ENCODE measurements around the gene EML6. TPM values are rescaled to one million over a fixed set of nuclear protein-coding genes. Genes with fewer than 3 reads are reported as not detected.

Gene EML6
- total RNA-seq, 1 donor from 2014 or later: 0.39 TPM

- no peak overlapping the region for H3K27ac Mint-ChIP-seq
- DNase-seq (ENCODE audit: low spot score): no peak
- H3K4me3 Mint-ChIP-seq: no peak overlapping the region
- Histone ChIP-seq H3F3A (ENCODE audit: low read depth) (no peaks in the 10 kb centered on the region), H3K27ac (no peak overlapping the region), H3K27me3 (no peaks in the 10 kb centered on the region), H3K36me3 (no peaks in the 10 kb centered on the region), H2AFZ (replicated peaks) (no peak overlapping the region), H3K4me1 (peaks cover 13% of the 10 kb centered on the region), H4K20me1 (ENCODE audit: low read depth) (no peaks in the 10 kb centered on the region), H3K4me3 (no peak overlapping the region), H3K9ac (no peak overlapping the region), H3K4me2 (no peak overlapping the region), H3K79me2 (ENCODE audit: low read depth) (no peaks in the 10 kb centered on the region), H3K9me3 (ENCODE audit: low read depth) (no peaks in the 10 kb centered on the region)
- H3K9me3 Mint-ChIP-seq: no peaks in the 10 kb centered on the region
- no peaks in the 10 kb centered on the region for H3K36me3 Mint-ChIP-seq
- H3K4me1 Mint-ChIP-seq: peaks cover 9% of the 10 kb centered on the region
- no peaks in the 10 kb centered on the region for H3K27me3 Mint-ChIP-seq (ENCODE audit: insufficient read depth, low read depth)
- TF ChIP-seq EZH2phosphoT487 (IDR thresholded peaks at IDR 0.05) (no peak), EZH2 (IDR thresholded peaks at IDR 0.05) (no peak), CTCF (IDR thresholded peaks at IDR 0.05) (no peak)
These were observed 35.5 kb downstream of the EML6 start for GRCh38 chr2:54758951-54759350.

GRCh38 chr2:54760310-54760709, 36.8 kb downstream of the EML6 start:
- Histone ChIP-seq H3K4me1 (peaks cover 13% of the 10 kb centered on the region), H3K4me2 (no peak overlapping the region), H3F3A (ENCODE audit: low read depth) (no peaks in the 10 kb centered on the region), H3K79me2 (ENCODE audit: low read depth) (no peaks in the 10 kb centered on the region), H3K27ac (no peak overlapping the region), H3K36me3 (no peaks in the 10 kb centered on the region), H3K9me3 (ENCODE audit: low read depth) (no peaks in the 10 kb centered on the region), H2AFZ (replicated peaks) (no peak overlapping the region), H3K4me3 (no peak overlapping the region), H3K27me3 (no peaks in the 10 kb centered on the region), H3K9ac (no peak overlapping the region), H4K20me1 (ENCODE audit: low read depth) (no peaks in the 10 kb centered on the region)
- Mint-ChIP-seq H3K27ac (no peak overlapping the region), H3K4me1 (peaks cover 9% of the 10 kb centered on the region), H3K36me3 (no peaks in the 10 kb centered on the region), H3K9me3 (no peaks in the 10 kb centered on the region), H3K4me3 (no peak overlapping the region), H3K27me3 (ENCODE audit: insufficient read depth, low read depth) (no peaks in the 10 kb centered on the region)
- TF ChIP-seq EZH2phosphoT487 (IDR thresholded peaks at IDR 0.05) (no peak), CTCF (IDR thresholded peaks at IDR 0.05) (no peak), EZH2 (IDR thresholded peaks at IDR 0.05) (no peak)
- no peak for DNase-seq (ENCODE audit: low spot score)

GRCh38 chr2:54763636-54764291, 40.3 kb downstream of the EML6 start:
- Histone ChIP-seq H3K36me3 (no peaks in the 10 kb centered on the region), H2AFZ (replicated peaks) (no peak overlapping the region), H3K4me1 (no peaks in the 10 kb centered on the region), H3K4me2 (no peak overlapping the region), H3K9ac (no peak overlapping the region), H3K27me3 (no peaks in the 10 kb centered on the region), H3K27ac (no peak overlapping the region), H3F3A (ENCODE audit: low read depth) (no peaks in the 10 kb centered on the region), H3K79me2 (ENCODE audit: low read depth) (no peaks in the 10 kb centered on the region), H4K20me1 (ENCODE audit: low read depth) (no peaks in the 10 kb centered on the region), H3K9me3 (ENCODE audit: low read depth) (no peaks in the 10 kb centered on the region), H3K4me3 (no peak overlapping the region)
- no peaks in the 10 kb centered on the region for H3K4me1 Mint-ChIP-seq
- TF ChIP-seq EZH2phosphoT487 (IDR thresholded peaks at IDR 0.05) (no peak), EZH2 (IDR thresholded peaks at IDR 0.05) (no peak), CTCF (IDR thresholded peaks at IDR 0.05) (peak; percentile 58)
- peak; percentile 47 for DNase-seq (ENCODE audit: low spot score)
- no peaks in the 10 kb centered on the region for H3K27me3 Mint-ChIP-seq (ENCODE audit: insufficient read depth, low read depth)
- H3K27ac Mint-ChIP-seq: no peak overlapping the region
- H3K9me3 Mint-ChIP-seq: no peaks in the 10 kb centered on the region
- H3K36me3 Mint-ChIP-seq: no peaks in the 10 kb centered on the region
- H3K4me3 Mint-ChIP-seq: no peak overlapping the region
